Stimulated activated CD8-positive, alpha-beta memory T cell treated with anti-CD3 and anti-CD28 coated beads, Interleukin-7, amount 100 ng/mL, for 4 hours (primary cell): Measurements from ENCODE around the gene PRR33.
"Not testable (repeated sequence)": the region's sequence is repeated elsewhere in the genome, so short reads cannot be mapped to it uniquely, and the experiment has no call there.

ENCODE experiments used
- DNase-seq, 2 donors: peaks; one replicate each; pipeline ENCODE4 v3.0.0-alpha.2; 2020; ENCODE audit warnings: low read depth in 2 of 2

Gene PRR33

GRCh38 chr11:1891831-1892115 lies at the start of gene PRR33:
TSS of gene PRR33 (minus strand) at chr11:1891895. CDS start at chr11:1890584, 1,311 bp downstream.
- DNase-seq = no peak

- not testable (repeated sequence) for DNase-seq
Observed at GRCh38 chr11:1939788-1940187, 48.1 kb upstream of the PRR33 start.

- no peak for DNase-seq
Observed at GRCh38 chr11:1939006-1939625, 47.4 kb upstream of the PRR33 start.

- no peak for DNase-seq
Observed at GRCh38 chr11:1938343-1939005, 46.8 kb upstream of the PRR33 start.

GRCh38 chr11:1937616-1938342 lies 46.1 kb upstream of the PRR33 start:
- DNase-seq = no peak

- DNase-seq = no peak
Observed at GRCh38 chr11:1936781-1937615, 45.3 kb upstream of the PRR33 start.

- no peak for DNase-seq
Observed at GRCh38 chr11:1936072-1936780, 44.5 kb upstream of the PRR33 start.

GRCh38 chr11:1935156-1936071 lies 43.7 kb upstream of the PRR33 start:
- no peak for DNase-seq

GRCh38 chr11:1934335-1935155 lies 42.9 kb upstream of the PRR33 start:
- no peak for DNase-seq

- no peak for DNase-seq
Observed at GRCh38 chr11:1933416-1934334, 42.0 kb upstream of the PRR33 start.

- DNase-seq = no peak
Observed at GRCh38 chr11:1932681-1933080, 41.0 kb upstream of the PRR33 start.

- no peak for DNase-seq
Observed at GRCh38 chr11:1932105-1932480, 40.4 kb upstream of the PRR33 start.

- no peak for DNase-seq
Observed at GRCh38 chr11:1931341-1932104, 39.8 kb upstream of the PRR33 start.

GRCh38 chr11:1930462-1930830 lies 38.8 kb upstream of the PRR33 start:
- DNase-seq = no peak

GRCh38 chr11:1929621-1930461 lies 38.1 kb upstream of the PRR33 start:
- no peak for DNase-seq

- no peak for DNase-seq
Observed at GRCh38 chr11:1928891-1929541, 37.3 kb upstream of the PRR33 start.
